ENCODE data around the gene G6PC3.
A peak's percentile ranks its signal among the peaks of the same experiment; 100 is the strongest.
"Not testable (repeated sequence)": the region's sequence is repeated elsewhere in the genome, so short reads cannot be mapped to it uniquely, and the experiment has no call there.

G6PC3 gene

DNA sequence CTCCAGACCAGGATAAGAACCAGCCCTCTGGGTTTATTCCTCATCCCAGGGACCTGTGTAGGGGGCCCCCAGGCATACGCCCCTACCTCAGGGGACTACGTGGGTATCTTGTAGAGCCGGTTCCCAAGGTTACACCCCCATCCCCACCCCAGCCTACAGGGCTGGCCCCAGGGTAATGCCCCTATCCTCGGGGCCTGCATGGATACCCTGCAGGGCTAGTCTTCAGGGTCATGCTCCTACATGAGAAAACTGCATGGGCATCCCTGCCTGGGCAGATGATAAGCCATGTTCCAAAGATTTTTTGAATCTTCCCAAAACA lies 38.7 kb downstream of the G6PC3 start:
- DNase-seq, result no peak

DNA sequence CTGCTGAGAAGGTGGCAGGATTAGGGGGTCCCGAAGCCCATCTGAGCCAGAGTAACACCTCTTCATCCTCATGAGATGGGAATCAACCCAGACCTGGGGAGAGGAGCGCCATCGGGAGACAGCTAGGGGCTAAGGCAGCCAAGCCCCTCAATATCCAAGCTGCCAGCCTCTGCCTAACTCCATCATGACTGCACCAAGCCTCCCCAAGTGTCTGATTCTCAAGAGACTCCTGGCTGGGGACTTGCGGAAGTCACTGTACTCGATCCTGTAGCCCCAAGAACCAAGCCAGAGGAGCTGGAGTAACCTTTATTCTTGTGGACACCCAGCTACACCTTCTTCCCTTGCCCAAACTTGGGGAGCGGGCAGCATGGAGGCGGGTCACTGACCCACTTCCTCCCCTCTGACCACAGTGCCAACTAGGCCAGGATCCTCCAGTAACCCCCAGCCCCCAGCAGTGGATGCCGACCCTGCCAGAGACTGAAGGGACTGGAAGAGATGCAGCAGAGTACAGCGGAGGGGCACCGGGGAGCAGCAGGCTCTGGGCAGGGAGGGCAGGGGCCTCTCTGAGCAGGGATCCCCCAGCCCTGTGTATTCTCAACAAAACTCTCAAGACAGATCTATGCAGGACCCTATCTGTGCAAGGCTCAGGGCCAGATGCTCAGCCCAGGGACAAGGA lies 39.6 kb downstream of the G6PC3 start:
- no peak for DNase-seq

DNA sequence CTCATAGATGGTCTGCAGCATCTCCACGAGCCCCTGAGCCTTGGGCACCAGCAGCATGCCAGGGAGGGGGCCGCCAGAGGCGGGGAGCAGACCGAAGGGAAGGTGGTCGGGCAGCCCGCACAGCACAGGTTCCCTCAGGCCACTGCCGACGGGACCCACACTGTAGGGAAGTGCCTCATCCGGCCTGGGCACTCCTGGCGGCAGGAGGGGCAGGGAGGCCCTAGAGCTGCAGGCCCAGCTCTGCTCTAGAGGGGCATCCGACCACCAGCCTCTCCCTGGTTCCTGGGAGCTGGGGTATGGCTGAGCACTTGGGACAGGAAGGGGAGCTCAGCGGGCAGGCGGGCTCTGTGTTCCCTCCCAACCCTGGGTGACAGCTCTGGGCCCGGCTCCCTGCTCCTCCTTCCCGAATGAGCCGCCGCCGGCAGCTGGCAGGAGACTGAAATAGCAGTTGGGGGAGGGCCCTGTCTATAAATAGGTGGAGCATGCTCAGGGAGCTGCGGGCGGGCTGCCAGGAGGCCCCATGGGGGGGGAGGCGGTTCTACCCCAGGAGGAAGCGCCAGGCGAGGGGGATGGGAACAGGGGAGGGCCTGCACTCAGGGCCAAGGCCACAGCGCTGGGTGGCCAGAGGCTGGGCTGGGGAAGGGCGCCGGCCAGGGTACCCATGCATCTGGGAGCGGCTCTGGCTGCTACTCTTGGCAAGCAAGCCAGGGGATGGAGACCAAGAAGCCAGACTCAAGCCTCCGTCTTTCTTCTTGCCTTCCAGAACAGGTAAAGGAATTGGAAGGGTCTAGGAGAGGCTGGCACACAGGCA lies 40.5 kb downstream of the G6PC3 start:
- DNase-seq, result peak in 3 of 5 experiments; percentile 9 to 39 (median 17)

DNA sequence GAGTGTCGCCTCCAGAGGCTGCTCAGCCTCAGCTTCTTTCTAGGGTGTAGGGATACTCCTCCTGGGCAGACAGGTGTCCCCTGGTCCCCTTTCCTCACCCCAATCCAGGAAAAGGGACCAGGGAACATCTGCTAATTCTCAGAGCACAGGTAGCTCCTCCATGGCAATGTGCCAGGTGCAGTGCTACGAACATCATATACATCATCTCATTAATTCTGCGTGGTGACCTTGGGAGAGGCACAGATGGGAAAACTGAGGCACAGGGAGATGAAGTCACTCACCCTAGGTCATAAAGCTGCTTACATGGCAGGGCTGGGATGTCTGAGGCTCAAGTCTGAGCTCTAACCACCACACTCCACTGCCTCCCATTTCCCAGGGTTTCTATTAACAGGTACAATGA lies 41.2 kb downstream of the G6PC3 start:
- DNase-seq, result no peak

DNA sequence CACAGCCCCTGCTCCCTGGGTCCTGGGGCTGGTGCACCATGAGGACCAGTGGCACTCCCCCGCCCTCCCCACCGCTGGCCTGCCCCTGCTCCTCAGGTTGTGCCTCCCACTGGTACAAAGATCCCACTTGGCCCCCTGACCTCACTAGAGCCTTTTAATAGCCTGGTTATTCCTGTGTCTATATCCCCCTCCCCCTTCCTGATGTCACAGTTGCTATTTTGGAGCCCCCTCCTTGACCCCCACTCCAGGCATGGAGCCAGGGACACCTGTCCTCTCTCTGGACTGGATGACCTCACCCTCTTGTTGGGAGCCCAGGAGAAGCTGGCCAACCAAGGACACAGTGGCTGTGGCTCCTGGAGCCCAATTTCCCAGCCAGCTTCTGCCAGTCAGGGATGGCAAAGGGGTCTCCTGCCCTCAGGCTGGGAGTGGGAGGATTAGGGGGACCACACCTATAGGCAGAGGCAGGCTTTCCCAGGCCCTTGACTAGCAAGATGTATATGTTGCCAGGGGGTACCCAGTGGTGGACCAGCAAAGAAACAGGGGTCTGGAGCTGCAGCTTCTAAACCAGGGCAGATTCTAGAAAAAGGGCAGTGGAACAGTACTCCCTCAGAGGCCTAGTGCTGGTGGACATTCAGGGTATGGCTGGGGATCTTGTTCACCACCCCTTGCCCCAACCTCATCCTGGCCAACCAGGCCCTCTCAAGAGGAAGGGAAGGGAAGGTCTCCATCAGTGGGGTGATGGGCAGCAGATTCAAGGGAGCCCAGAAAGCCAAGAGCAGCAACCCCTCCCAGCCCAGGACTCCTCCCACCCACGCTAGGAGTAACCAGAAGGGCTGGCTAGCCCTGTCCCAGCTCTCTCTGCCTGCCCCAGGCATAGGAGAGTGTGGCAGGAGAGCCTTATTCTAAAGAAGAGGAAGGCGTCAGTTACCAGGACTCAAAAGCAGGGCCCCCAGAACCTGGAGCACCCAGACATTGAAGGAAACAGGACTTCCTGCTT lies 42.0 kb downstream of the G6PC3 start:
- no peak for DNase-seq

DNA sequence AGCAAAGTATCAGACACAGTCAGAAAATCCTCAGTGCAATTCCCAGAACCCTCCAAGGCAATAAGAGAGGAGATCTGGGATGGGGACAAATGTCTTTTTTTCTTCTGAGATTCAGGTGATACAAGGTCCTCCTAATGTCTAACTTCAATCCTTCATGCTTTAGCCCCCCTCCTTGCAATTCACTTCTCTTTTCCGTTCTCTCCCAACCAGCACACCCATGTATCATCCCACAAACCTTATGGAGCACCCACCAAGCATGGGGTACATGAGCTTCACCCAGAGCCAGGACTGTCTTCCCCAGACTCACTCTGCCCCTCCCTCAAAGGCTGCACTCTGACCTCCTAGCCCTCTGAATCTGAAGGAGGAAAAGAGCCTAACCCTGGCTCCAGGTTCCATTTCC lies 42.8 kb downstream of the G6PC3 start:
- no peak for DNase-seq

DNA sequence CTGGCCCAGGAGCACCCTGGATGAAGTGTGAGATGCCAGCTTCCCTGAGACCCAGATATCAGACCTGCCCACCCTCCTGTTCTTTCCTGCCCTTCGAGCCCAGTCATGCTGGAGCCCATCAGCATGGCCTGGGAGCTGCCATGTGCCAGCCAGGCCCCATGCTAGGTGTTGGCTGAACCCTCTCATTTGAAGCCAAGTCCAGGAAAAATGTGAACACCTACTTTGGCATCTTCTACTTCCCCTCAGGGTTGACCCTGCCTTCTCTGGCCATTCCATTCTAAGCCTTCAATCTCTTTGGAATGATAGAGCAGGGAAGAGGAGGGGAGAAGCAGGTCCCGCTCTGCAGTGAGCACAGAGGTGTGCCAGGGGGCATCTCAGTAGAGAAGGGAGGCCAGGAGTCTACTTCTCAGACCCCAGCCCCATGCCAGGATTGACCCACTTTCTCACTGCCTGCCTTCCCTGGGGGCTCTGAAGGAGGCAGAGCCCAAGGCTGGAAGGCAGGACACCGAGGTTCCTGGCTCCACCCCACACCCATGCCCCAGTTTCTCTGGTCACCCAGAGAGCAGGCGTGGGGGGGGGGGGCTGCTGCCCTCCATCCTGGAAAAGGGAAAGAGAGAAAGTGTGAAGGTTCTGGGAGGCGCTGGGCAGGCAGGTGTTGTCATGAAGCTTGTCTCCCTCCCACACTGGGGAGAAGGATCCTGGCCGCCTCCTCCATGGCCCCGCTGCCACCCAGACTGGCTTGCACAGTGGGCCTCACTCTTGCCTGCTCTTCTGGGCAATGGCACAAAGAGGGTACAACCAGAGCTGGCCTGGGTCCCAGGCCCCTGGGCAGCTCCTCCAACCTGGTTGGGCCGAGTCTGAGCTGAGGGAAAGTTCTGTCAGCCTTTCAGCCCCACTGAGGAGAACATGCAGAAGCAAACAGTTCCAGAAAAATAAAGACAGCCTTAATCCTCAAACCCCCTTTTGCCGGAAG lies 43.6 kb downstream of the G6PC3 start:
- no peak for DNase-seq

DNA sequence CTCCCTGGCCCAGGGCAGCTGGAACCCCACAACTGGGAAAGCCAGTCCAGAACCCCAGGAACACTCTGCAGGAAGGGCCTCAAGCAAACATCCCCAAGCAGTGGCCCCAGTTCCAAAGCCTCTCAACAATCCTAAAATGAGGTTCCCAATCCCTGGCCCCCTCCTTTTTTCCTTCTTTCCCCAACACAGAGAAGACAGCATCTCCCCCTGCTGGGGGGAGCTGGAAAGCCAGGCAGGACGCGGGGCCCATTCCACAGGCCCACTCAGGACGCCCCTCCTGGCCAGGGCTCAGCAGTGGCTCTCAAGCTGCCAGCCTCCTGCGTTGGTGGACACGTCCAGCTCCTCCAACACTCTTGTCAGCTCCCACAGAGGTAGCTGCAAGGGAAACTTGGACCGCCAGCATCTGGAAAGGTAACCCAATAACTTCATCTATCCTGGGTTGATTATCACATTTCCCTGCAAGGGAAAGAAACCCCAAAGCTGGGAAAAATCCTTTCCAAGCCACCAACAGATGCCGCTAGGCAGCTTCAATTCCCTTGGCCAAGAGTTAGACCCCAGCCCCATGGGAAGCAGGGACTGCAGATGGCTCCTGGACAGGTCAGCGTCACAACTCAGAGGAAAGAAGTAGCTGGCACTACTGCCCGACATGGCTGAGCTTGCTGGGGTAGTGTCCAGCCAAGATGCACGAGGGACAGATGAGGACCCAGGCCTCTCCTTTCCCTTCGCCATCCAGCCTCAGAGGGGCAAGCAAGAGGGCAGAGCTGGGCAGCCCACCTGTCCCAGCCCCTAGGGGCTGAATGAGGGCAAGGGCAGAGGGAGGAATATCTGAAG lies 45.3 kb downstream of the G6PC3 start:
- DNase-seq, result no peak

DNA sequence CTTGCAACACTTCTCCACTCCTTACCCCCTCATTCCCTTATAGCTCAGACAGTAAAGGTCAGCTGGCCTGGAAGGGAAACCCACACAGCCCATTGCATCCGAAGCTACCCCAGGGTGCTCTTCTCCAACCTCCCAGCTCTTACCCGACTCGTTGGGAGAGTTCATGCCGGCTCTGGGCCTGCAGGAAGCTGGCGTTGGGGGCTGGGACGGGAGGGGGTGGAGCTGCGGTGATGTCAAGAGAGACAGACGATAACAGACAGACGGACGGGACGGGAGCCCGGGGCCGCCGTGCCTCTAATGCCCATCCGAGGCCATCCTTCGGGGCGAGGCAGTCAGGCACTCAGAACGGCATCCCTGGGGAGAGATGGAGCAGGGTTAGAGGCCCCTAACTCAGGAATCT lies 46.8 kb downstream of the G6PC3 start:
- DNase-seq, result no peak

DNA sequence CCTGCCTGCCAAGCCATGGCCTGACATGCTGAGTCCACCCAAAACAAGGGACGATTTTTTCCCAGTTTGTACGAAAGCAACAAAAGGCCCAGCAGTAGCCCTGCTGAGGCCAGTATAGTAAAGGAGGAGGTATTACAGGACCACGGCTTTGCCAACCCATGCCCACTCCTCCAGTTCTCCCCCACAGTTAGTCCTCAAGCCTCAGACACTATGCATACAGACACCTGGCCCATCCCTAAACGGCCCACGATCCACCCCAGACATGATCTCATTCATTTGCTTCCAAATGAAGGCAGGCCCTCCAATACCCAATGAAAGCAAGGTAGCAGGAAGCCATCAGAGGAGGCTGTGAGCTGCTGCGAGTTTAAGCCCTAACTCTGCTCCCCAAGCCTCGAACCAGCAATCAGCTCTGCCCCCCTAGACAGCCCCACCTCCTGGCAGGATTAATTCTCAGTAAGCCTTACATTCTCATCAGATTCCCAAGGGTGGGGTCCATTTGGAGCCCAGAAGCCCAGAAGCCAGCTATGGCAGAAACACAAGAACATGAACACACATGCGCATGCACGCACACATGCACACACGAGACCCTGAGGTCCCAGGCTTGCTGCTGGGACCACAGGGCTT lies 48.0 kb downstream of the G6PC3 start:
- DNase-seq, result no peak

DNA sequence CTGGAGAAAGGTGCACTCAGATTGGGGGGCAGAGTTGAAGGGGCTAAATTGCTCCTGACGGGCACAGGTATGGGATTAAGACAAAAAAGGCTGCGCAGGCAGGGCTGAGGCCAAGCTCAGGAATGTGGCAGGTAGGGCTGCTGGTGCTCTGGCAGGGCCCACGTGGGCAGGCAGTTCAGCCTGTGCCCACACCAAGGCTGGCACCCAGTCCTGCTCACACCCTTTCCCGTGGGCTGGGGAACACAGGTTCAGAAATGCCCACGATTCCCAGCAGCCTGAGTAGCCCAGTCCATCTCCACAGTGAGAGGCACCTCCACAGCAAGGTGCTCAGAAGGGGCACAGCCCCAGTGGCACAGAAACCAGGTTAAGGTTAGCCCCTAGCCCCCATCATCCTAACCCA lies 48.5 kb downstream of the G6PC3 start:
- DNase-seq, result no peak

DNA sequence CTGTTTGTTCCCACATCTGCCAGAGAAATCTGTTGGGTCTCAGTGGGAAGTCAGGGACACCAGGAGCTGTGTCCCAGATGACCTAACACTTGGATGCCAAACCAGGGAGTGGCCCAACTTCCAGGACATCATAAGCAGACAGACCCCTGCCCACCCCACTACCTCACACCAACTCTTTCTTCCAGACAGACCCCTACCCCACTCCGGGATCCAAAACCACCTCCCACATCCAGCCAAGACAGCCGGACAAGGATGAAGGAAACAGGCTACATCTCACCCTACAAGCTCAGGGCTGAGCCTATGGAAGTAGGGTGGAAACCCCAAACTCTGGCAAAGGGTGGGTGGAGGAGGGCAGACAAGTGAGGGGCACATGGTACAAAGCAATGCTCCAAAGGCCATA lies 49.3 kb downstream of the G6PC3 start:
- DNase-seq, result no peak

DNA sequence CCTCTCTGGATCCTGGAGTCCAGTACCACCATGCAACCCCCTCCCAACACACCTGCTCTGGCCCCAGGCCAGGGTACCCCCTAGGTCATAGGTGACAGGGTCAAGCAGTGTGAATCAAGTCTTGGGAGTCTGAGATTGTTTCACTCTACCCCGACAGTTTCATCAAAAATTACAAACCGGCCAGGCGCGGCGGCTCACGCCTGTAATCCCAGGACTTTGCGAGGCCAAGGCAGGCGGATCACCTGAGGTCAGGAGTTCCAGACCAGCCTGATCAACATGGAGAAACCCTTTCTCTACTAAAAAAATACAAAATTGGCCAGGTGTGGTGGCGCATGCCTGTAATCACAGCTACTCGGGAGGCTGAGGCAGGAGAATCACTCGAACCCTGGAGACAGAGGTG lies 49.7 kb downstream of the G6PC3 start:
- DNase-seq, result not testable (repeated sequence)

DNA sequence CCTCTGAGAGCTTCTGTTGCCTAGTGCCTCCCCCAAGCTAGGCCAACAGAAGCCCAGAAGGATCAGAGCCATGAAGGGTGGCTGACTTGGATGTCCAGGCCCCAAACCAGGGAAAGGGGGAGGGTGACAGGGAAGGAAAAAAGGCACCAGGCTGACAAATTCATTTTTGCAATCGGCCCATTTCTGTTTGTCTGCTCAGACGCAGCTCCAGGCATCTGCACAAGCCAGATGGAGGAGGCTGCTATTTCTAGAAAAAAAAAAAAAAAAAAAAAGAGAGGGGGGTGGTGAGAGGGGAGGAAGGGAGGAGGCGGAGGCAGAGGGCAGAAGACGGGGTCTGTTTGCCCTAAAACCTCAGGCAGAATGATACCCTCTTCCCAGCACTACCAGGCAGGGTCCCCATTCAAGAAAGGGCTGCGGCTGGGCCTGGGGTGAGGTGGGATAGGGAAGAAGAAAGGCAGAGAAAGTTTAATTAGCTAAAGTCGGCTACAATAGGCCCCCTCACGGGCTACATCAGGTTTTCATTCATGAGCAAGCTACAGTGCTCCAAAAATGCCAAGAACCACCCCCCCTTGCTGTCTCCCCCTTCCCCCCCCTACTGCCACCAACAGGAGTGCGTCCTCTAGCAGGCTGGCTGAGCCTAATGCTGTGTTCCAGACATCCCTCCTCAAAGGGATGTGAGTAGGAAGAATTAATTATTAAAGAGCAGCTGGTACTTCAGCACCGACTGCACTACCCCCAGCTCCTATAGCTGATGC lies 50.5 kb downstream of the G6PC3 start:
- no peak for DNase-seq

DNA sequence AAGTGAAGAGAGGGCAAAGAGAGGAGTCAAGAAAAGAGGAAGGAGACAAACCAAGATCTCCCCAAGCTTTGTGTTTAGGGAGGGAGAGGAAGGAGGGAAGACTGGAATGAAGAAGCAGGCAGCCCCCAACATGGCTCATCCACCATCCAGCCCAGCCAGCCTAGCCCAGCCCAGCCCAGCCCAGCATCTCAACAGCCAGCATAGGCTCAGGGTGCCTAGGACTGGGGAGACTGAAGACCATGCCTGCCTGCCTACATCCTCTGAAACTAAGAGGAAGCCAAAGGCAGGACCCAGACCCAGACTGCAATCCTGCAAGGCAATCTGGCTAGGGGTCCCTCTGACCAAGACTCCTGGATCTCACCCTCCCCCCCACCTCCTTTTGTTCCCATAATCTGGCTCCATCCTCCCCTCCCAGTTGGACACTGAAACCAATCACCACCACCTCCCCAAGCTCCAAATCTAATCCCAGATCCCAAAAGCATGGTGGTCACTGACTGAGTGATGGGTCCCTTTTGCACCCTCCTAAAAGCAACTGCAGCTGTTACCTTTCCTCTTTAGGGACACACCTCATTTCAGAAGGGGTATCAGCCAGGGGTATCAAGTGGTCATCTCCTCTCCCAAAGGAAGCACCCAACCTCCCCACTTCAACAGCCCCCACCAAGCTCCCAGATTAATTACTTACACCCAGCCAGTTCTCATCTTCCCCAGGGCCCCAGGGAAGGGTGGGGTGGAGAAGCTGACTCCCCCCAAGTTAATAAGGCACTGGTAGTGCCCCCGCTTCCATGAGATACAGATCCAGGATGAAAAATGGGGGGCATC lies 51.7 kb downstream of the G6PC3 start:
- no peak for DNase-seq

DNA sequence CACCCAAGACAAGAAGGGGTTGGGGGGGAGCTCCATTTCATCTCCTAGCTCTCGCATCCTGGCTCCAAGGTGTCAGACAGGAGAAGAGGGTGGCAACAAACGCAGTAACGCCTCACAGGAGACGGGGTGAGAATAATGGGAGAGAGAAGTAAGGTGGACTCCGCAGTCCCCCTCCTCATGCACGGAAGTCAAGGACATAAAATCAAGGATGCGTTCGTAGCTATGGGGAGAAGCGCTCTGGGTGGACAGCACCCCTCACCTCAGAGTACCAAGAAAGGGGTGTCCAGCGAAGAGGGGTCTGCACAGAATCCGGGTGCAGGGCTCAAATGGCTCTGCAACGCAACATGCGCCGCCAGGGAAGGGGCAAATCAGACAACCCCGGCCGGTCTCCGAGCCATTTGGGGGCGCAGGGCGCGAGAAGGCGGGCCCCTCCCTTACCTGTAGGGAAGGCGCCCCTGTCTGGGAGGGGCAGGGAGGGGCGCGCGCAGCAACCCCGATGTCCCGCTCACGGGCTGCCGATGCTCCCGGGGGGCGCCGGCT lies 52.4 kb downstream of the G6PC3 start:
- peak in 1 of 5 experiments; percentile 11 for DNase-seq

DNA sequence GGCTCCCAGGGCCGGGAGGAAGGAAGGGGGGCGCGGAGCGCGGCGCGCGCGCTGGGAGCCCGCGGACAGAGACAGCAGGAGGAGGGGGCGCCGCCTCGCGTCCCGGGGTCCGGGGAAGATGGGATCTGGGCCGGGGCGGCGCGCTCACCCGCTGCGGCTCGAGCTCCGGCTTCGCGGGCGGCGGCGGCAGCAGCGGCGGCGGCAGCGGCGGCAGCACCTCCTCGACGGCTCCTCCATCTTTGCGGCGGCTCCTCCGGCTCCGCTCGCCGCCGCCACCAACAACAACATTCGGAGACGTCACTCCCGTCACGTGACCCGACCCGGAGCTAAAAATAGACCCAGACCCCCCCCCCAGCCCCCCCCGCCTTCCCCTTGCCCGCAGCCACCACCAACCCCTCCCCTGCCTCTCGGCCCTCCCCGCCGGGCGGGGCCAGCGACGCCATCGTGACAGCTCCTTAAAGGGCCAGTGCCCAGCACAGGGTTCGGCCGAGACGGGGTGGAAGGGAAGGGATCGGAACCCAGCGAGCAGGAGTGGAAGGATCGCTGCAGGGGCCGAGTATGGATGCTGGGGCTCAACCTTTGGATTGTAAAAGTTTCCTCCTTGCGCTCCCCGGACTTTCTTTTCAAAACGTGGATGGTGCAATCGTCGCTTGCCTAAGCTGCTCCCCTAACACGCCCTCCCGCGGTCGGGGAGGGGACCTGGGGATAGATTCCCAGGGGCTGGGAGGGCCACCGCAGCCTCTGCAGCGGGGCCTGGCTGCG lies 53.0 kb downstream of the G6PC3 start, which contains the start of gene HDAC5:
Gene HDAC5, minus strand, starts transcription at position 286 of the 762 bp plus-strand sequence. CDS start 6,126 bp downstream, outside the sequence.
- DNase-seq, result peak; percentile 86 to 96 (median 93)

DNA sequence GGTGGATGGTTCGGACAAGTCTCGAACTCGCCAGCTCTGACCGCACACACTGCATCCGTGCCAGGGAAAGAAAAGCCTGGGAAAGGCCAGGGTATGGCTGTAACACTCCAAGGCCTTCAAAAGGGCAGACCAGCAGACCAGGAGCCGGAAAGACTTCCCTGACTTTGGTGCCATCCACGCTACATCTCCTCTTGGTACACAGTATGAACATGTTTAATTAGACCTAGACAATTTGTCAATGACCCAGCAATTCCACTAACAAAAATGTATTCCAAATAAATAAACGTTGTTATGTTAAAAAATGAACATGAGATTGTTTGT lies 53.5 kb downstream of the G6PC3 start:
- DNase-seq, result no peak
